Naive thymus-derived CD4-positive, alpha-beta T cell (primary cell): ENCODE data around the gene ITGA11. TPM values are rescaled to one million over a fixed set of nuclear protein-coding genes. Genes with fewer than 3 reads are reported as not detected.
"Not testable (repeated sequence)": the region's sequence is repeated elsewhere in the genome, so short reads cannot be mapped to it uniquely, and the experiment has no call there.

ENCODE experiments used
- ATAC-seq: fragments of 150-1000 bp; cut with Tn5 transposase; 2 replicates; pipeline ENCODE4 v1.10.0; 2021; ENCODE audit warnings: mild to moderate bottlenecking, moderate library complexity
- CTCF ChIA-PET: fragments of 350-600 bp; sonication (Branson Sonifier 250); formaldehyde crosslinking; loops from one replicate; lab custom pipeline; 2021; ENCODE audit warnings: antibody characterized with exemption; lab: Charles Lee
- POLR2A ChIA-PET: fragments of 350-600 bp; sonication (Branson Sonifier 250); formaldehyde crosslinking; loops from one replicate; lab custom pipeline; 2021; ENCODE audit warnings: antibody characterized with exemption, inconsistent platforms; lab: Charles Lee
- DNase-seq, 9 donors: peaks; one replicate each; pipeline versions ENCODE4 v3.0.0 to v3.0.0-alpha.2; 2020 to 2022; ENCODE audit warnings: mixed read lengths in 1 of 9
- H3K27ac ChIP-seq: one replicate; pipeline ENCODE4 v1.7.0; 2013; ENCODE audit warnings: mild to moderate bottlenecking, low read depth, low read length, moderate library complexity
- H3K27me3 ChIP-seq, 2 donors: one replicate each; pipeline ENCODE4 v1.7.0; 2013; ENCODE audit warnings: low read length in 2 of 2, mild to moderate bottlenecking in 2 of 2, moderate library complexity in 2 of 2; ENCODE audit not compliant: control insufficient read depth in 2 of 2, insufficient read depth in 2 of 2
- H3K36me3 ChIP-seq, 3 experiments: 1 replicate in 2 of 3; 2 replicates in 1 of 3; pipeline ENCODE4 v1.7.0; 2013; ENCODE audit warnings: low read length in 3 of 3, mild to moderate bottlenecking in 3 of 3, moderate library complexity in 1 of 3; ENCODE audit not compliant: insufficient read depth in 3 of 3, control insufficient read depth in 2 of 3
- H3K4me1 ChIP-seq, 2 donors: one replicate each; pipeline ENCODE4 v1.7.0; 2013; ENCODE audit warnings: low read length in 2 of 2, mild to moderate bottlenecking in 2 of 2, moderate library complexity in 1 of 2; ENCODE audit not compliant: control insufficient read depth in 2 of 2, insufficient read depth in 2 of 2
- H3K4me3 ChIP-seq: 2 replicates; pipeline ENCODE4 v1.7.0; 2013; ENCODE audit warnings: mild to moderate bottlenecking, low read length
- H3K9me3 ChIP-seq, 3 experiments: 1 replicate in 2 of 3; 2 replicates in 1 of 3; pipeline ENCODE4 v1.7.0; 2013; ENCODE audit warnings: low read length in 3 of 3; ENCODE audit not compliant: control insufficient read depth in 2 of 3
- H3K27ac Mint-ChIP-seq, 9 donors: one replicate each; pipeline ENCODE4 v1.8.0; 2020 to 2022; ENCODE audit warnings: mixed read lengths in 9 of 9, mild to moderate bottlenecking in 8 of 9, moderate library complexity in 5 of 9, inconsistent platforms in 2 of 9
- H3K27me3 Mint-ChIP-seq, 5 donors: one replicate each; pipeline ENCODE4 v1.8.0; 2021 to 2022; ENCODE audit warnings: mixed read lengths in 5 of 5, mild to moderate bottlenecking in 1 of 5
- H3K36me3 Mint-ChIP-seq, 5 donors: one replicate each; pipeline ENCODE4 v1.8.0; 2020 to 2022; ENCODE audit warnings: mixed read lengths in 5 of 5, mild to moderate bottlenecking in 3 of 5, inconsistent platforms in 1 of 5
- H3K4me1 Mint-ChIP-seq, 7 donors: one replicate each; pipeline ENCODE4 v1.8.0; 2020 to 2022; ENCODE audit warnings: mixed read lengths in 7 of 7, mild to moderate bottlenecking in 3 of 7, inconsistent platforms in 1 of 7
- H3K4me3 Mint-ChIP-seq, 10 donors: one replicate each; pipeline ENCODE4 v1.8.0; 2020 to 2022; ENCODE audit warnings: mild to moderate bottlenecking in 10 of 10, mixed read lengths in 10 of 10, moderate library complexity in 6 of 10, inconsistent platforms in 2 of 10
- H3K9me3 Mint-ChIP-seq, 11 donors: one replicate each; pipeline ENCODE4 v1.8.0; 2020 to 2022; ENCODE audit warnings: mixed read lengths in 11 of 11, mild to moderate bottlenecking in 4 of 11, inconsistent platforms in 1 of 11, moderate library complexity in 1 of 11
- intact Hi-C, 2 donors: fragments of 100-400 bp; cut with micrococcal nuclease; formaldehyde crosslinking; loops; one replicate each; pipeline ENCODE4 v1.15.1; 2023
- polyA plus RNA-seq, 2 donors: library from polyadenylated mRNA; unstranded; fragments of 300-500 nt; fragmentation: Illumina TruSeq; gene quantifications; one replicate each; pipeline ENCODE4 v1.2.3, GENCODE V29; 2021
- total RNA-seq, 6 experiments: library from RNA in 5 of 6; stranded (reverse) in 5 of 6; gene quantifications; 1 replicate in 5 of 6; 2 replicates in 1 of 6; pipeline ENCODE4 v1.2.3 and lab custom pipeline; 2021 to 2026

ITGA11 gene
- total and polyA plus RNA-seq, 7 experiments from 2014 or later: 0.02 to 1.1 (median 0.08) TPM; not detected in 2

GRCh38 chr15:68427366-68427765, 4.6 kb downstream of the ITGA11 start:
- CTCF ChIA-PET: no interaction called here

GRCh38 chr15:68426116-68426515, 5.8 kb downstream of the ITGA11 start:
- no peak overlapping the region for H3K4me3 ChIP-seq
- CTCF ChIA-PET: no interaction called here
- H3K27ac ChIP-seq: no peak overlapping the region
- H3K36me3 ChIP-seq: no peaks in the 10 kb centered on the region
- intact Hi-C loops: no loop called here
- Mint-ChIP-seq H3K27ac (no peak overlapping the region), H3K9me3 (no peaks in the 10 kb centered on the region), H3K4me1 (no peaks in the 10 kb centered on the region), H3K4me3 (no peak overlapping the region), H3K36me3 (no peaks in the 10 kb centered on the region), H3K27me3 (peaks cover 28 to 39% (median 28%) of the 10 kb centered on the region in 5 donors)
- ATAC-seq (no peak), DNase-seq (no peak)
- POLR2A ChIA-PET: no interaction called here
- no peaks in the 10 kb centered on the region for H3K9me3 ChIP-seq
- no peaks in the 10 kb centered on the region for H3K27me3 ChIP-seq
- no peaks in the 10 kb centered on the region for H3K4me1 ChIP-seq

More at GRCh38 chr15:68427366-68427765, 4.6 kb downstream of the ITGA11 start:
- Mint-ChIP-seq H3K4me3 (no peak overlapping the region), H3K4me1 (peaks cover 0 to 2% (median 2%) of the 10 kb centered on the region in 7 donors), H3K36me3 (no peaks in the 10 kb centered on the region), H3K9me3 (no peaks in the 10 kb centered on the region), H3K27ac (no peak overlapping the region), H3K27me3 (peaks cover 27 to 41% (median 30%) of the 10 kb centered on the region in 5 donors)
- Histone ChIP-seq H3K4me1 (no peaks in the 10 kb centered on the region), H3K27ac (no peak overlapping the region), H3K27me3 (no peaks in the 10 kb centered on the region), H3K36me3 (no peaks in the 10 kb centered on the region), H3K4me3 (no peak overlapping the region), H3K9me3 (no peaks in the 10 kb centered on the region)
- intact Hi-C loops: no loop called here
- POLR2A ChIA-PET: no interaction called here
- ATAC-seq (no peak), DNase-seq (no peak)

- no peak overlapping the region for H3K4me3 ChIP-seq
- no peaks in the 10 kb centered on the region for H3K4me1 Mint-ChIP-seq
- no peaks in the 10 kb centered on the region for H3K27me3 ChIP-seq
- intact Hi-C loops: no loop called here
- no peak overlapping the region for H3K27ac ChIP-seq
- H3K4me1 ChIP-seq: no peaks in the 10 kb centered on the region
- peaks cover 25 to 35% (median 26%) of the 10 kb centered on the region in 5 donors for H3K27me3 Mint-ChIP-seq
- CTCF ChIA-PET: no interaction called here
- POLR2A ChIA-PET: no interaction called here
- no peaks in the 10 kb centered on the region for H3K9me3 Mint-ChIP-seq
- no peak overlapping the region for H3K4me3 Mint-ChIP-seq
- ATAC-seq: no peak
- H3K36me3 Mint-ChIP-seq: no peaks in the 10 kb centered on the region
- no peaks in the 10 kb centered on the region for H3K36me3 ChIP-seq
- no peak for DNase-seq
- no peak overlapping the region for H3K27ac Mint-ChIP-seq
- no peaks in the 10 kb centered on the region for H3K9me3 ChIP-seq
Observed at GRCh38 chr15:68425428-68426060, 6.4 kb downstream of the ITGA11 start.

- Mint-ChIP-seq H3K27ac (no peak overlapping the region), H3K27me3 (peaks cover 18 to 30% (median 20%) of the 10 kb centered on the region in 5 donors), H3K4me1 (no peaks in the 10 kb centered on the region), H3K36me3 (no peaks in the 10 kb centered on the region), H3K9me3 (no peaks in the 10 kb centered on the region), H3K4me3 (no peak overlapping the region)
- Histone ChIP-seq H3K36me3 (no peaks in the 10 kb centered on the region), H3K4me3 (no peak overlapping the region), H3K4me1 (no peaks in the 10 kb centered on the region), H3K27ac (no peak overlapping the region), H3K27me3 (no peaks in the 10 kb centered on the region), H3K9me3 (no peaks in the 10 kb centered on the region)
- intact Hi-C loops: no loop called here
- DNase-seq (no peak), ATAC-seq (no peak)
- POLR2A ChIA-PET: no interaction called here
- CTCF ChIA-PET: no interaction called here
Observed at GRCh38 chr15:68424754-68425390, 7.1 kb downstream of the ITGA11 start.

GRCh38 chr15:68423359-68424296, 8.3 kb downstream of the ITGA11 start:
- DNase-seq (no peak), ATAC-seq (no peak)
- no peaks in the 10 kb centered on the region for H3K4me1 ChIP-seq
- ChIA-PET POLR2A (no interaction called here), CTCF (no interaction called here)
- no peaks in the 10 kb centered on the region for H3K4me1 Mint-ChIP-seq
- intact Hi-C loops: no loop called here
- no peak overlapping the region for H3K4me3 ChIP-seq
- H3K9me3 Mint-ChIP-seq: no peaks in the 10 kb centered on the region
- H3K27ac ChIP-seq: no peak overlapping the region
- no peaks in the 10 kb centered on the region for H3K9me3 ChIP-seq
- H3K36me3 ChIP-seq: no peaks in the 10 kb centered on the region
- H3K36me3 Mint-ChIP-seq: no peaks in the 10 kb centered on the region
- no peak overlapping the region for H3K27ac Mint-ChIP-seq
- H3K4me3 Mint-ChIP-seq: no peak overlapping the region
- H3K27me3 Mint-ChIP-seq: peaks cover 9 to 19% (median 16%) of the 10 kb centered on the region in 5 donors
- H3K27me3 ChIP-seq: no peaks in the 10 kb centered on the region

GRCh38 chr15:68422403-68423145, 9.4 kb downstream of the ITGA11 start:
- H3K36me3 ChIP-seq, H3K4me3 Mint-ChIP-seq, H3K9me3 Mint-ChIP-seq, H3K4me1 Mint-ChIP-seq, intact Hi-C loops, DNase-seq, CTCF ChIA-PET, H3K4me1 ChIP-seq, POLR2A ChIA-PET, H3K27ac Mint-ChIP-seq, H3K4me3 ChIP-seq, ATAC-seq, H3K27ac ChIP-seq, H3K36me3 Mint-ChIP-seq, H3K9me3 ChIP-seq, H3K27me3 ChIP-seq: not testable (repeated sequence)
- peaks cover 7 to 11% (median 7%) of the 10 kb centered on the region in 5 donors for H3K27me3 Mint-ChIP-seq
